Measurements from ENCODE around the gene FAM240B.

The FAM240B gene

DNA sequence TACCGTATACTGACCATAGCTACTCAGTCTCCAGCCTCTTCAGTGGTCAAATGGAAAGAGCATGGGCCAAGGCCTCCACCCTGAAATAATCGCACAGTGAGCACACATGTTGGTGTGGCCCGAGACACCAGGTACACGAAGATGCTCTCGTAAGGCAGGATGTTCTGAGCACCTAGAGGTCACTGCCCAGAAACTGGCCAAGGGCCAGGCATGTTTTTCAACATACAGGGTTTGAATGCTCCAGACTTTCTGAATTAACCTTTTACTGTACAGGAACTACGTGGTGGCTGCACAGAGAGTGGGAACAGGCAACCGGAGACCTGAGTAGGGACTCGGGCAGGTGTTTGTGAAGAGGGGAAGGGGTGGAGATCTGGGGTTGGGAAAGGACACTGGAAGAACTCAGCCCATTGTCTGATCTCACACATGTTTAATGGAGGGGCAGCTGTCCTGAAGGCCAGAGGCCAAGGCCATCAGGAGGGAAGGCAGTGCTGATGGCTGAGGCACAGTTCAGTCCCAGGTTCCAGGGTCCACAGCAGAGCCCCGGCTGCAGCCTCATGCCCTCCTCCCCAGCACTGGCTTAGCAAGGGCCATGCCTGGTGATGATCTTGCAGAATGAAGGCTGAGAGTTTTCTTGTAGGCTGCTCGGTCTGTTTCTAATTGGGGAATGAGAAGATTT lies 51.0 kb downstream of the FAM240B start:
- no peaks in the 10 kb centered on the region for H3K36me3 Mint-ChIP-seq (ENCODE audit: low read depth)

DNA sequence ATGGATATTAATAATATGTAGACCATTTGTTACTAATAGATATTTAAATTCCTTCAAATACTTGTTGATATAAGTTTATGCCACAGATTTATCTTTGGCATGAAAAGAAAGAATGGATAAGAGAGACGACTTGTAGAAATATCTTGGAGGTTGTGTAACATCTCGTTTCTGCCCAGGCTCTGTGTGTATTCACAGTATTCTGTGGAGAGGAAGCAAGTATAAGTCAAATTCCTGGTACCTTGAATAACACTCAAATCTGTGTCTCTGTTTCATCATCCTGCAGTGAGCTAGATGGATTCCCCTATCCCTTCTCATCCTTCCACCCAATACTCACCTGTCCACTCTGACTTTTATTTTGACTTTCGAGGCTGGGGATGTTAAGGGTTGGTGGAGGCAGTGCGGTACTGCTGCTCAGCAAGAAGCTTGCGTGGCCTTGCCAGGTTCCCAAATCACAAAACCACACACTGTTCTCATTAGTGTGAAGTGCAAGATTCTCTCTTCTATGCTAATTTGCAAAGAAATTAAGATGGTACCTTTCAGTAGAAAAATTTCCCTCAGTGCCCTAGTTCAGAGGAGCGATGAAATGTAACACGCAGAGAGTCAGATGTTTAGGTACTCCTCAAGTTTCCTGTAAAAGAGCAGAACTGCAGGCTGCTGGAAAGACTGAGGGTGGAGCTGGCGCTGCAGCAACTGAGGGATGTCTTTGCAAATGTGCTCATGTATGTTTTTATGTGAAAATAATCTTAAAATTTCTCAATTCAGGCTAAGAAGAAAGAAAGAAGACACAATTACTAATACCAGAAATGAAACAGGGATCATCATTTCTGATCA lies 57.0 kb downstream of the FAM240B start:
- Mint-ChIP-seq H3K9me3 (peaks cover 7% of the 10 kb centered on the region), H3K27me3 (ENCODE audit: low read depth, poor library complexity) (peaks cover 3% of the 10 kb centered on the region), H3K4me3 (no peak overlapping the region), H3K36me3 (ENCODE audit: low read depth) (no peaks in the 10 kb centered on the region), H3K27ac (no peak overlapping the region), H3K4me1 (peaks cover 6% of the 10 kb centered on the region)
- TF ChIP-seq, protein P1, sequence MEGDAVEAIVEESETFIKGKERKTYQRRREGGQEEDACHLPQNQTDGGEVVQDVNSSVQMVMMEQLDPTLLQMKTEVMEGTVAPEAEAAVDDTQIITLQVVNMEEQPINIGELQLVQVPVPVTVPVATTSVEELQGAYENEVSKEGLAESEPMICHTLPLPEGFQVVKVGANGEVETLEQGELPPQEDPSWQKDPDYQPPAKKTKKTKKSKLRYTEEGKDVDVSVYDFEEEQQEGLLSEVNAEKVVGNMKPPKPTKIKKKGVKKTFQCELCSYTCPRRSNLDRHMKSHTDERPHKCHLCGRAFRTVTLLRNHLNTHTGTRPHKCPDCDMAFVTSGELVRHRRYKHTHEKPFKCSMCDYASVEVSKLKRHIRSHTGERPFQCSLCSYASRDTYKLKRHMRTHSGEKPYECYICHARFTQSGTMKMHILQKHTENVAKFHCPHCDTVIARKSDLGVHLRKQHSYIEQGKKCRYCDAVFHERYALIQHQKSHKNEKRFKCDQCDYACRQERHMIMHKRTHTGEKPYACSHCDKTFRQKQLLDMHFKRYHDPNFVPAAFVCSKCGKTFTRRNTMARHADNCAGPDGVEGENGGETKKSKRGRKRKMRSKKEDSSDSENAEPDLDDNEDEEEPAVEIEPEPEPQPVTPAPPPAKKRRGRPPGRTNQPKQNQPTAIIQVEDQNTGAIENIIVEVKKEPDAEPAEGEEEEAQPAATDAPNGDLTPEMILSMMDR (IDR thresholded peaks at IDR 0.05) = peak; percentile 20
- no peak for DNase-seq

More for the DNA sequence above, 51.0 kb downstream of the FAM240B start:
- peaks cover 26% of the 10 kb centered on the region for H3K4me1 Mint-ChIP-seq
- no peak overlapping the region for H3K4me3 Mint-ChIP-seq
- peaks cover 6% of the 10 kb centered on the region for H3K27me3 Mint-ChIP-seq (ENCODE audit: low read depth, poor library complexity)
- TF ChIP-seq, protein P1 (IDR thresholded peaks at IDR 0.05) = no peak
- H3K9me3 Mint-ChIP-seq = peaks cover 7% of the 10 kb centered on the region
- DNase-seq = no peak
- H3K27ac Mint-ChIP-seq = no peak overlapping the region

DNA sequence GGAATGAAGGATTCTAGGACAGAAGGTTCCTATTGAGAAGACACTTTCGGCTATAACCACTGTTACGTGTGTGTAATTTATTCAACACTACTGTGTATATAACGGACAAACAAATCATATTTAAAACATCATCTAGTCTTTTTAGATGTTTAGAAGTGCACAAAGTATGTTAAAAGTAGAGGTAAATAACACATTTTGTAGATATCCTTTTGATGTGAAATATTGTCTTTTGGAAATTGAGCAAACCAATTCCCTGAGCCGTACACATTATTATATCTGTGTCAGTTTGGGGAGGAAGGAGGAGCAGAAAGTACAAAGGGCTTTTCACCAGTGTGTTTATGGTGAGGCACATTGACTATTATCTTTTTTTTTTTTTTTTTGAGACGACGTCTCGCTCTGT lies 60.4 kb downstream of the FAM240B start:
- TF ChIP-seq, protein P1 (IDR thresholded peaks at IDR 0.05) = no peak
- no peak for DNase-seq
- Mint-ChIP-seq H3K36me3 (ENCODE audit: low read depth) (no peaks in the 10 kb centered on the region), H3K4me1 (peaks cover 6% of the 10 kb centered on the region), H3K9me3 (no peaks in the 10 kb centered on the region), H3K27me3 (ENCODE audit: low read depth, poor library complexity) (peaks cover 3% of the 10 kb centered on the region), H3K27ac (no peak overlapping the region), H3K4me3 (no peak overlapping the region)

DNA sequence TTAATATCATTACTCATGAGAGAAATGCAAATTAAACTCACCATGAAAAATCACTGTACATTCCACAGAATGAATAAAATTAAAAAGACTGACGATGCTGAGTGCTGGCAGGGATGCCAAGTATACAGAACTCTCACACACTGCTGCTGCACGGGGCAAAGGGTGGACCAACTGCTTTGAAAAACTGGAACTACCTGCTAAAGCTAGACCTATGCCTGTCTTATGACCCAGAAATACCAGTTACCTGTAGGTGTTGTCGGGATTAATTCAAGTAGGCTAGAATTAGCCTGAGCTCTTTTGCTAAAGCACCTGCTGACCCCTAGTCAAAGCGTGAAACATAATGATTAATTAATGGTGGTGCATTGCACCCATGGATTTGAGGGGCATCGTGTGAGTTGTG lies 63.0 kb downstream of the FAM240B start:
- TF ChIP-seq, protein P1 (IDR thresholded peaks at IDR 0.05) = no peak
- no peak for DNase-seq
- Mint-ChIP-seq H3K27me3 (ENCODE audit: low read depth, poor library complexity) (peaks cover 3% of the 10 kb centered on the region), H3K27ac (no peak overlapping the region), H3K4me3 (no peak overlapping the region), H3K9me3 (no peaks in the 10 kb centered on the region), H3K4me1 (no peaks in the 10 kb centered on the region), H3K36me3 (ENCODE audit: low read depth) (no peaks in the 10 kb centered on the region)

DNA sequence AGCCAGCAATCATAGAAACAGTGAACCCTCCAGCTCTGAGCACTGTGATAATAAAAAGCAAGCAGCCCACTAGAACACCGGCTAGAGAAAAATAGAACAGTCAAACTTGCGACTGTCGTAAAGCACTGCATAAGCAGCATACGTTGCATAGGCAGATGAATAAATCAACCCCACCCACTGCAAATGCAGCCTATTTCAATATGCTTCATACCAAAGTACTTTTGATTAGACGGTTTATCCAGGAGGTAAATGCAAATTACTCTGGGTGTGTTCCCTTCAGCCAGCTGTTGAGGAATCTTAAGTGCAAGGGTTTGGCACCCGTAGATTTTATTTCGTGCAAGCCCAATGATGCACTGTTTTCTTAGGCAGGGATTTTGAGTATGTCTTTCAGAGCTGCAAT lies 67.4 kb downstream of the FAM240B start:
- no peak overlapping the region for H3K27ac Mint-ChIP-seq
- no peak for DNase-seq
- peaks cover 23% of the 10 kb centered on the region for H3K4me1 Mint-ChIP-seq
- TF ChIP-seq, protein P1 (IDR thresholded peaks at IDR 0.05) = no peak
- peaks cover 17% of the 10 kb centered on the region for H3K9me3 Mint-ChIP-seq
- H3K36me3 Mint-ChIP-seq (ENCODE audit: low read depth) = peaks cover 6% of the 10 kb centered on the region
- H3K4me3 Mint-ChIP-seq = no peak overlapping the region
- peaks cover 8% of the 10 kb centered on the region for H3K27me3 Mint-ChIP-seq (ENCODE audit: low read depth, poor library complexity)
